ENCODE measurements around the gene CDC25B.

DNA sequence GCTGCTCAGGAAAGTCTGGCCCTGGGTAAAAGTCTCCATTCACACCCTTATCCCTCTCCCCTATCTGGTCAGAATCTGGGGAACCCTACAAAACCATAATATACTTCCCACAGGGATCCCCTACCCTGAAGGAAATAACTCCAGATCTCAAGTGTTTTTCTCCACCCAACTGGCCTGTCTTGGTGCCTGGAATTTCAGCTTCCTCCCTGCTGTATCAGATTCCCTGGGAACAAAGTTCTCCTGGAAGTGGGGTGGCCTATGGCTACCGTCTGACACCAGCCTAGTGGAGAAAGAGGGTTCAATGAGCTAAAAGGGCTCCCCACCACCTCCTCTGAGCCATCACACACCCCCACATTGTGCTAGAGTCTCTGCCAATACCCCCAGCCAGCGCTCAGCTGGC is 48.6 kb upstream of the CDC25B start:
- TF ChIP-seq, protein P1, sequence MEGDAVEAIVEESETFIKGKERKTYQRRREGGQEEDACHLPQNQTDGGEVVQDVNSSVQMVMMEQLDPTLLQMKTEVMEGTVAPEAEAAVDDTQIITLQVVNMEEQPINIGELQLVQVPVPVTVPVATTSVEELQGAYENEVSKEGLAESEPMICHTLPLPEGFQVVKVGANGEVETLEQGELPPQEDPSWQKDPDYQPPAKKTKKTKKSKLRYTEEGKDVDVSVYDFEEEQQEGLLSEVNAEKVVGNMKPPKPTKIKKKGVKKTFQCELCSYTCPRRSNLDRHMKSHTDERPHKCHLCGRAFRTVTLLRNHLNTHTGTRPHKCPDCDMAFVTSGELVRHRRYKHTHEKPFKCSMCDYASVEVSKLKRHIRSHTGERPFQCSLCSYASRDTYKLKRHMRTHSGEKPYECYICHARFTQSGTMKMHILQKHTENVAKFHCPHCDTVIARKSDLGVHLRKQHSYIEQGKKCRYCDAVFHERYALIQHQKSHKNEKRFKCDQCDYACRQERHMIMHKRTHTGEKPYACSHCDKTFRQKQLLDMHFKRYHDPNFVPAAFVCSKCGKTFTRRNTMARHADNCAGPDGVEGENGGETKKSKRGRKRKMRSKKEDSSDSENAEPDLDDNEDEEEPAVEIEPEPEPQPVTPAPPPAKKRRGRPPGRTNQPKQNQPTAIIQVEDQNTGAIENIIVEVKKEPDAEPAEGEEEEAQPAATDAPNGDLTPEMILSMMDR (IDR thresholded peaks at IDR 0.05), result no peak
- no peak for TF ChIP-seq EP300 (IDR thresholded peaks at IDR 0.05)

All from gastroesophageal sphincter (tissue), 3 donors.